ENCODE data around the gene HEMK1.
A peak's percentile ranks its signal among the peaks of the same experiment; 100 is the strongest.

HEMK1 gene

DNA sequence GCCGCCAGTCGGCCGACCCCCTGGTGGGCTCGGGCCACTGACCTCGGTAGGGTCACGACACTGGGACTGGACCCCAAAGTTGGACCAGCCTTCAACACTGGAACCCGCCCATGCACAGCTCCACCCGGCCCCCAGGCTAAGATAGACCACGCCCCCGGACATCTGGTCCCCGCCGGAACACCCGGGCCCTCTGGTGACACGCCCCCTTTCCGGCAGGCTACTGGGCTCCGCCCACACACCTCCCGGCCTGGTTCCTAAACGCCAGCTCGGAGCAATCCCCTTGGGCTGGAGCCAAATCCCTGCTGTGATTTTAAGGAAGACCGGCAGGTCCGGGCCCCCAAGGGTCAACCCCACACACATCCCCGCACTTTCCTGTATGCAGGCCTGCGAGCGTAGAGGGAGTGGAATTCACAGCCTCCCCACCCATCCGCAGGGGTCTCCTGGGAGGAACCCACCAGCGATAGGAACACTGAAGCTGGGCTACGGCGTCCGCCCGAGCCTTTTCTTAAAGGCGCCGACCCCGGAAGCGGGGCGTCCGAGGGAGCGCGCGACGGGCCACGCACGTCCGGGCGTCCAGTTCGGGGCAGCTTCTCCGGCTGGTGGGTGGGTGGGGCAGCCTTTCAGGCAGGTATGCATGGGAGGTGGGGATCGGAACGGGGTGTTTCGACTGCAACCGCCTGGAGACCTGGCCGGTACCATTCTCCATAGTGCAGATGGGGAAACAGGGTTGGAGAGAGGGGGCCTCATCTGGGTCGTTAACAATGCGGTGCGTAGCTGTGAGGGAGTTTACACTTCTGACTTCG, at the start of gene HEMK1:
Gene HEMK1, plus strand, starts transcription at position 576 of the 803 bp plus-strand sequence. CDS start 1,583 bp downstream, outside the sequence.
- DNase-seq (ENCODE audit: low read depth in 1 of 2, low spot score in 1 of 2), result peak; percentile 86 to 93

DNA sequence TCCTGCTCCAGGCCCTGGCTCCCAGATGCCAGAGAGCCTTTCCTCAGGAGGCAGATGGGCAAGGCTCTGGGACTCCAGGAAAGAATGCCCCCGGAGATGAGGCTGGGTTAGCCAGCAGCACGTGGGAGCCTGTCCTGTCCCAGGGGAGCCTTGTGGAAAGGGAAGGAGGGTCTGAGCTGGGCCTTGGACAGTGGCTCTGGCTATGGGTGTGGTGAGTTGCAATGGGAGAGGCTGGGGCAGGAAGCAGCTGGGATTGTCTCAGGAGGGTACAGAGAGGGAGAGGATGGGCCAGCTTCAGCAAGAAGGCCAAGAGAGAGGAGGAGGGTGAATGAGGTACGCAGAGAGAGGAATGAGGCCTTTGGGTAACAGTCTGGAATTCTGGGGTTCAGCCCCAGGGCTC, 48.5 kb upstream of the HEMK1 start:
- no peak for DNase-seq (ENCODE audit: low read depth in 1 of 2, low spot score in 1 of 2)

- DNase-seq (ENCODE audit: low read depth in 1 of 2, low spot score in 1 of 2), result no peak
Observed at GRCh38 chr3:50521572-50521971, 47.8 kb upstream of the HEMK1 start.

DNA sequence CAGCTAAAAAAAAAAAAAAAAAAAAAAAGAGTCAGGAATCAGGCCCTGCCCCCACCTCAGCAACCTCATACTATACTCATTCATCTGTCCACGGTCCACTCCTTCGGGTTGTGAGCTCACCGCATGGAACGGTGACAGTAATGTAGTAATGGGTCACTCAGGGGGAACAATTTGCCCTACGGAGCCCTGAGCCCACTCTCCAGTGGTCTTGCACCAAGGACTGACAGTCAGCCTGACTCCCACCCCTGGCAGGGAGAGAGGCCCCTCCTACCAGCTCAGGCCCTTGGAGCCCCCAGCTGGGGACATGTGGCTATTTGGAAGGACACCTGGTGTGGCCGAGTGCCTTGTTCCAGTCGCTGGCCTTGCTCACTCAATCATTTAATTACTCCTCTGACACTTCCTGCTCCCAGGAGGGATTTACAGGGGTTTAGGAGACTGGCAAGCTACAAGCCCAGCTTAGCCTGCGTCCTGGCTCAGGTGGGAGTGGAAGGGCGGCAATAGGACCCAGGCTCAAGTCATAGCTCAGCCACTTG, 46.0 kb upstream of the HEMK1 start:
- DNase-seq (ENCODE audit: low read depth in 1 of 2, low spot score in 1 of 2), result no peak

GRCh38 chr3:50524746-50525145, 44.6 kb upstream of the HEMK1 start:
- DNase-seq (ENCODE audit: low read depth in 1 of 2, low spot score in 1 of 2), result no peak

- no peak for DNase-seq (ENCODE audit: low read depth in 1 of 2, low spot score in 1 of 2)
Observed at GRCh38 chr3:50525191-50525910, 44.0 kb upstream of the HEMK1 start.

GRCh38 chr3:50525987-50526386, 43.3 kb upstream of the HEMK1 start:
- DNase-seq (ENCODE audit: low read depth in 1 of 2, low spot score in 1 of 2), result peak; percentile 24 to 46

- DNase-seq (ENCODE audit: low read depth in 1 of 2, low spot score in 1 of 2), result no peak
Observed at GRCh38 chr3:50530001-50530970, 39.0 kb upstream of the HEMK1 start.

- no peak for DNase-seq (ENCODE audit: low read depth in 1 of 2, low spot score in 1 of 2)
Observed at GRCh38 chr3:50531201-50531600, 38.1 kb upstream of the HEMK1 start.

GRCh38 chr3:50532062-50532705, 37.1 kb upstream of the HEMK1 start:
- no peak for DNase-seq (ENCODE audit: low read depth in 1 of 2, low spot score in 1 of 2)

DNA sequence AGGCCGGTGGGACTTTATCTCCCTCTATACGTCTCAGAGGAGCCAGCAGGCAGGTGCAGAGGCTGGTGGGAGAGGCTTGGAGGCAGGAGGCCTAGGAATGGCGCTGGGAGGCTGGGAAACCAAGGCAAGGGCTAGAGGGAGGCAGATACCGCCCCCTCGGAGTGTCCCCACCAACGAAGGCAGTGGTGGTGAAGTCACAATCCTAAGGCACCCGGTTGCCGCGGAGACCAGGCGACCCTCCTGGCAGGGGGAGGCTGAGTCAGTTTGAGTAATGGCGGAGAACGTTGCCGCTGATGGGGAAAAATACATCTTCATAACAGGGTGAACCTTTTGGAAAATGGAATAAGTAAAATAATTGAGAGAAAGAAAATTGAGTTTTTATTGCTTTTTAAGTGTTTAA, 36.0 kb upstream of the HEMK1 start:
- DNase-seq (ENCODE audit: low read depth in 1 of 2, low spot score in 1 of 2), result no peak

- no peak for DNase-seq (ENCODE audit: low read depth in 1 of 2, low spot score in 1 of 2)
Observed at GRCh38 chr3:50533807-50534461, 35.4 kb upstream of the HEMK1 start.

DNA sequence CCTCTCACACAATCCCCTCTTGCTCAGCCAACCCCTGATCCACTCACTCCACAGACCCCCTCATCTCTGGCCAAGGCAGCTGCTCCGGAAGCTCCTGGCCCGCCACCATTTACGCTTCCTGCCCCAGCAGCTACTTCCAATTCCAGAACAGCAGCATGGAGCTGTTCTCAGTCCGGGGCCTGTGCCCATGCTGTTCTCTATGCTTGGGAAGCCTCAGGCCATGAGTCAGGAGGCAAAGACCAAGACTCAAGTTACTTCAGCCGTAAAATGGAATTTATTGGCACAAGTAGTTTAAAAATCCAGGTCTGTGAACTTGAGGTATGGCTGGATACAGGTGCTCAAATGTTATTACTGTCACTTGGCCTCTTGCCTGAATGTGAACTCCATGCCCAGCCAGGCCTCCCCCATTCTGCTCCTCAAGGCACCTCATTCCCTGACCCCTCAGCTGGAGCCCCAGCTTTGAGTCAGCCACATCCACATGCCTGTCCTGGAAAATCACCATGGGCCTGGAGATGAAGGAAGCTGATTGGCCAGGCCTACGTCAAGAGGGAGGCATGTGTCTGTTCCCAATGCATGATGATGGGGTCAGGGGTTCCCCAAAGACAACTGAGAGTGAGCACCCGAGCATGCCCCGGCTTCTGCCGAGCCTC, 34.5 kb upstream of the HEMK1 start:
- no peak for DNase-seq (ENCODE audit: low read depth in 1 of 2, low spot score in 1 of 2)

GRCh38 chr3:50536471-50537180, 32.7 kb upstream of the HEMK1 start:
- no peak for DNase-seq (ENCODE audit: low read depth in 1 of 2, low spot score in 1 of 2)

DNA sequence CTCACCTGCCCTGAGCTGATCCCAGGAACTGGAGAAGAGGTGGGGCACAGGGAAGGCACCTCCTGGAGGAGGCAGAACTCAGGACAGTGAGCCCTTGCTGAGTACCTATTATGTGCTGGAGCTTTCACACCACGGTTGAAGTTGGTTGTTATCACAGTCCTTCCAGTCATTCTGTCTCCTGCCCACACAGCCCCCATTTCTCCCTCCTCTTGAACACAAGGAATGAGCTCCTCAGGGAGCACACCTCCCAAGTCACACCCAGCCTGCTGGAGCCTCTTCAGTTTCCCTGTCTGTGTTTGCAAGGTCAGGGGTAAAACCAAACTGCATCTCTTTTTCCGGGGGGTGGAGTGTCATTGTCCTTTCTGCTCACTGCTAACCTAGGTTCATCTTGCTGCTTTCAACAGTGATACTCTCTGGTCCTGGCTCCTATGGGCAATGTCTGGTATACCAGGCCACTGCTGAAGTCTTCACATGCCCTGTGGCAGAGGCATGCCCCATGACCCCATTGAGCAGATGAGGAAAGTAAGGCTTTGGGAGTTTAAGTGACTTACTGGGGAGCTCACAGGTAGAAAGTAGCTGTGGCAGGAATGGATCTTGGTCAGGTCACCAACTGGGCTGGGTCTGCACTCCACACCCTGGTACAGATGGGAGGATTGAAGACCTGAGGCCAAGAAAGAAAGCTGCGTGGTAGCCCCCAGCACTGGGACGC, 31.7 kb upstream of the HEMK1 start:
- no peak for DNase-seq (ENCODE audit: low read depth in 1 of 2, low spot score in 1 of 2)

- DNase-seq (ENCODE audit: low read depth in 1 of 2, low spot score in 1 of 2), result no peak
Observed at GRCh38 chr3:50539356-50540286, 29.7 kb upstream of the HEMK1 start.
